Panc1 (cell line): ENCODE data around the gene LINGO3. TPM values are rescaled to one million over a fixed set of nuclear protein-coding genes. Genes with fewer than 3 reads are reported as not detected.
A peak's percentile ranks its signal among the peaks of the same experiment; 100 is the strongest.

Experiments
- ATAC-seq: fragments of 200-7000 bp; cut with Tn5 transposase; 2 replicates; pipeline ENCODE4 v1.9.1; 2020; ENCODE audit warnings: mild to moderate bottlenecking, moderate library complexity
- Bru-seq: library from RNA; stranded (reverse); fragments of 400-500 nt; gene quantifications from one replicate; lab custom pipeline; 2021; lab: Mats Ljungman, UMichigan
- BruChase-seq, 2 experiments: library from RNA; stranded (reverse); fragments of 400-500 nt; gene quantifications; one replicate each; lab custom pipeline; 2021; lab: Mats Ljungman, UMichigan
- BruUV-seq: library from RNA; stranded (reverse); fragments of 400-500 nt; replicated peaks from 2 replicates; lab custom pipeline; 2021; lab: Mats Ljungman, UMichigan
- CTCF ChIA-PET: fragments of 300-600 bp; sonication (Branson Sonifier 250); formaldehyde crosslinking; loops from one replicate; lab custom pipeline; 2022; ENCODE audit warnings: antibody characterized with exemption; lab: Charles Lee
- POLR2A ChIA-PET: fragments of 300-600 bp; sonication (Branson Sonifier 250); formaldehyde crosslinking; loops from one replicate; lab custom pipeline; 2022; ENCODE audit warnings: antibody characterized with exemption; lab: Charles Lee
- DNase-seq: peaks from one replicate; pipeline ENCODE4 v3.0.0-alpha.2; 2010; ENCODE audit warnings: low read depth, low spot score
- H3K27ac ChIP-seq: 2 replicates; pipeline ENCODE4 v1.5.1; 2011; ENCODE audit warnings: mild to moderate bottlenecking, low read length, inconsistent platforms
- H3K27me3 ChIP-seq: fragments of 200-500 bp; sonication (Bioruptor generic); 2 replicates; pipeline ENCODE4 v1.6.0; 2014; ENCODE audit warnings: low read length, inconsistent platforms; ENCODE audit not compliant: control insufficient read depth, insufficient read depth
- H3K36me3 ChIP-seq: fragments of 200-500 bp; sonication (Bioruptor generic); 2 replicates; pipeline ENCODE4 v1.5.1; 2014; ENCODE audit warnings: inconsistent platforms, mild to moderate bottlenecking, low read length, moderate library complexity; ENCODE audit not compliant: control insufficient read depth, insufficient read depth
- H3K4me1 ChIP-seq: 2 replicates; pipeline ENCODE4 v1.5.1; 2011; ENCODE audit warnings: inconsistent platforms, mild to moderate bottlenecking, low read length, moderate library complexity; ENCODE audit not compliant: control insufficient read depth, insufficient read depth
- H3K4me3 ChIP-seq, 2 experiments: 2 replicates each; pipeline ENCODE4 v1.5.1; 2011 to 2012; ENCODE audit warnings: low read depth in 2 of 2, low read length in 2 of 2, mild to moderate bottlenecking in 2 of 2, inconsistent platforms in 1 of 2, moderate library complexity in 1 of 2
- H3K9me3 ChIP-seq: fragments of 200-500 bp; sonication (Bioruptor generic); 2 replicates; pipeline ENCODE4 v1.5.1; 2014; ENCODE audit warnings: low read depth, mild to moderate bottlenecking, inconsistent platforms, low read length, moderate library complexity; ENCODE audit not compliant: control insufficient read depth, insufficient read depth
- POLR2AphosphoS5 ChIP-seq: IDR thresholded peaks from 2 replicates; pipeline ENCODE4 v1.6.1; 2012; ENCODE audit warnings: mild to moderate bottlenecking, low read depth, low read length, moderate library complexity
- SIN3A ChIP-seq: IDR thresholded peaks from 2 replicates; pipeline ENCODE4 v1.6.1; 2012; ENCODE audit warnings: low read depth, mild to moderate bottlenecking, low read length, moderate library complexity, borderline replicate concordance; ENCODE audit not compliant: insufficient read depth
- TCF7L2 ChIP-seq: IDR thresholded peaks from 2 replicates; pipeline ENCODE4 v1.6.1; 2011; ENCODE audit warnings: mild to moderate bottlenecking, low read depth, low read length, inconsistent platforms
- in situ Hi-C: cut with HindIII; loops from 2 replicates; pipeline ENCODE4 v1.10.0; 2016; ENCODE audit warnings: low sequenced_read_pairs, low pct_unique_long_range_greater_than_20kb
- intact Hi-C: fragments of 100-400 bp; cut with micrococcal nuclease; formaldehyde crosslinking; loops from one replicate; pipeline ENCODE4 v1.10.0; 2022; ENCODE audit not compliant: unreplicated experiment
- long read RNA-seq: library from polyadenylated mRNA; unstranded; transcript quantifications from one replicate; pipeline ENCODE4 v2.0.0, GENCODE V29; 2021; ENCODE audit not compliant: unreplicated experiment
- polyA plus RNA-seq: library from polyadenylated mRNA; unstranded; fragments of >200 nt; gene quantifications from one replicate; pipeline ENCODE4 v1.2.1, GENCODE V29; 2012; ENCODE audit warnings: missing spikeins; ENCODE audit not compliant: insufficient read length
- total RNA-seq: library from RNA; stranded (reverse); gene quantifications from one replicate; pipeline ENCODE4 v1.2.1, GENCODE V29; 2021; ENCODE audit not compliant: unreplicated experiment
- TF ChIP-seq, protein P1 (sequence below), 2 experiments: IDR thresholded peaks; 2 replicates each; pipeline ENCODE4 v1.6.1; 2011 to 2012; ENCODE audit warnings: low read depth in 2 of 2, control low read depth in 1 of 2, low read length in 1 of 2, mild to moderate bottlenecking in 1 of 2, moderate library complexity in 1 of 2; ENCODE audit not compliant: insufficient read depth in 1 of 2
- TF ChIP-seq, protein P2 (sequence below): fragments of 450-650 bp; IDR thresholded peaks from 2 replicates; pipeline ENCODE4 v1.5.1; 2017; ENCODE audit warnings: mild to moderate bottlenecking

LINGO3 gene, protein sequence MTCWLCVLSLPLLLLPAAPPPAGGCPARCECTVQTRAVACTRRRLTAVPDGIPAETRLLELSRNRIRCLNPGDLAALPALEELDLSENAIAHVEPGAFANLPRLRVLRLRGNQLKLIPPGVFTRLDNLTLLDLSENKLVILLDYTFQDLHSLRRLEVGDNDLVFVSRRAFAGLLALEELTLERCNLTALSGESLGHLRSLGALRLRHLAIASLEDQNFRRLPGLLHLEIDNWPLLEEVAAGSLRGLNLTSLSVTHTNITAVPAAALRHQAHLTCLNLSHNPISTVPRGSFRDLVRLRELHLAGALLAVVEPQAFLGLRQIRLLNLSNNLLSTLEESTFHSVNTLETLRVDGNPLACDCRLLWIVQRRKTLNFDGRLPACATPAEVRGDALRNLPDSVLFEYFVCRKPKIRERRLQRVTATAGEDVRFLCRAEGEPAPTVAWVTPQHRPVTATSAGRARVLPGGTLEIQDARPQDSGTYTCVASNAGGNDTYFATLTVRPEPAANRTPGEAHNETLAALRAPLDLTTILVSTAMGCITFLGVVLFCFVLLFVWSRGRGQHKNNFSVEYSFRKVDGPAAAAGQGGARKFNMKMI
- total RNA-seq (0.13 TPM), Bru-seq, nascent RNA (not detected), BruChase-seq, experiment 1, labeled RNA remaining after a 2-hour chase (not detected), BruChase-seq, experiment 2, labeled RNA remaining after a 6-hour chase (percentile 18 among the genes with signal in this experiment)
- 1.2 TPM for polyA plus RNA-seq
- long read RNA-seq, partial matches to known transcripts: 0 of 1 reads
- long read RNA-seq, other reads (novel, unspliced or antisense): 1 of 1 reads

DNA sequence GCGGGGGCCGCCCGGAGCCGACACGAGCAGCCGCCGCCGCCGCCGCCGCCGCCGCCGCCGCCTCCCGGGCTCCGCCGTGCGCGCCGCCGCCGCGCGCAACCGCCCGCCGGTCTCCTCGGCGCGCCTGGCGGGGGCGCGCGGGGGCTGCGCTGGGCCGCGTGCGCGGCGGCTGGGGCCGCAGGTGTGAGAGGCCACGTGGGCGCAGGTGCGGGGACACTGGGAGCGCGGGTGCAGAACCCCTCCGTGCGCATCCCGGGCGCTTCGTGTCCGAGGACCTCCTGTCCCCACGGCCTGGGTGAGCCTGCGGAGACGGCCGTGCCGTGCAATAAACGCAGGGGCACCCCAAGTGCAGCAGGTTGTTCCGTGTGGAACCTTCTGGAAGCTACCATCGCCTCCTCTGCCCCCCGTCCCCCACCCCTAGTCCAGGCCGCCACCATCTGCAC is at the start of gene LINGO3:
Gene LINGO3, minus strand, starts transcription at position 41 of the 443 bp plus-strand sequence. CDS start 16,378 bp downstream, outside the sequence.
- in situ Hi-C loops (no loop called here), intact Hi-C loops (no loop called here)
- no peaks in the 10 kb centered on the region for H3K36me3 ChIP-seq
- no peak within 1 kb of the TSS for H3K27ac ChIP-seq
- no peaks in the 10 kb centered on the region for H3K9me3 ChIP-seq
- ChIA-PET POLR2A (interaction anchor here (0.5 kb wide), 1 partner anchor 272 kb away, joined by 5 read pairs; no protein-coding TSS in a partner anchor), CTCF (no interaction called here)
- BruUV-seq: no TSS peak
- ATAC-seq: no peak
- no peak within 1 kb of the TSS for H3K4me3 ChIP-seq
- no peak for DNase-seq
- peaks cover 2% of the 10 kb centered on the region for H3K4me1 ChIP-seq
- H3K27me3 ChIP-seq: no peaks in the 10 kb centered on the region
- TF ChIP-seq, protein P1, sequence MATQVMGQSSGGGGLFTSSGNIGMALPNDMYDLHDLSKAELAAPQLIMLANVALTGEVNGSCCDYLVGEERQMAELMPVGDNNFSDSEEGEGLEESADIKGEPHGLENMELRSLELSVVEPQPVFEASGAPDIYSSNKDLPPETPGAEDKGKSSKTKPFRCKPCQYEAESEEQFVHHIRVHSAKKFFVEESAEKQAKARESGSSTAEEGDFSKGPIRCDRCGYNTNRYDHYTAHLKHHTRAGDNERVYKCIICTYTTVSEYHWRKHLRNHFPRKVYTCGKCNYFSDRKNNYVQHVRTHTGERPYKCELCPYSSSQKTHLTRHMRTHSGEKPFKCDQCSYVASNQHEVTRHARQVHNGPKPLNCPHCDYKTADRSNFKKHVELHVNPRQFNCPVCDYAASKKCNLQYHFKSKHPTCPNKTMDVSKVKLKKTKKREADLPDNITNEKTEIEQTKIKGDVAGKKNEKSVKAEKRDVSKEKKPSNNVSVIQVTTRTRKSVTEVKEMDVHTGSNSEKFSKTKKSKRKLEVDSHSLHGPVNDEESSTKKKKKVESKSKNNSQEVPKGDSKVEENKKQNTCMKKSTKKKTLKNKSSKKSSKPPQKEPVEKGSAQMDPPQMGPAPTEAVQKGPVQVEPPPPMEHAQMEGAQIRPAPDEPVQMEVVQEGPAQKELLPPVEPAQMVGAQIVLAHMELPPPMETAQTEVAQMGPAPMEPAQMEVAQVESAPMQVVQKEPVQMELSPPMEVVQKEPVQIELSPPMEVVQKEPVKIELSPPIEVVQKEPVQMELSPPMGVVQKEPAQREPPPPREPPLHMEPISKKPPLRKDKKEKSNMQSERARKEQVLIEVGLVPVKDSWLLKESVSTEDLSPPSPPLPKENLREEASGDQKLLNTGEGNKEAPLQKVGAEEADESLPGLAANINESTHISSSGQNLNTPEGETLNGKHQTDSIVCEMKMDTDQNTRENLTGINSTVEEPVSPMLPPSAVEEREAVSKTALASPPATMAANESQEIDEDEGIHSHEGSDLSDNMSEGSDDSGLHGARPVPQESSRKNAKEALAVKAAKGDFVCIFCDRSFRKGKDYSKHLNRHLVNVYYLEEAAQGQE (IDR thresholded peaks at IDR 0.05; ENCODE audit: insufficient read depth in 1 of 2, low read depth in 2 of 2, low read length in 1 of 2): no peak
- no peak for TF ChIP-seq POLR2AphosphoS5
- TF ChIP-seq TCF7L2: no peak
- no peak for TF ChIP-seq SIN3A
- TF ChIP-seq, protein P2, sequence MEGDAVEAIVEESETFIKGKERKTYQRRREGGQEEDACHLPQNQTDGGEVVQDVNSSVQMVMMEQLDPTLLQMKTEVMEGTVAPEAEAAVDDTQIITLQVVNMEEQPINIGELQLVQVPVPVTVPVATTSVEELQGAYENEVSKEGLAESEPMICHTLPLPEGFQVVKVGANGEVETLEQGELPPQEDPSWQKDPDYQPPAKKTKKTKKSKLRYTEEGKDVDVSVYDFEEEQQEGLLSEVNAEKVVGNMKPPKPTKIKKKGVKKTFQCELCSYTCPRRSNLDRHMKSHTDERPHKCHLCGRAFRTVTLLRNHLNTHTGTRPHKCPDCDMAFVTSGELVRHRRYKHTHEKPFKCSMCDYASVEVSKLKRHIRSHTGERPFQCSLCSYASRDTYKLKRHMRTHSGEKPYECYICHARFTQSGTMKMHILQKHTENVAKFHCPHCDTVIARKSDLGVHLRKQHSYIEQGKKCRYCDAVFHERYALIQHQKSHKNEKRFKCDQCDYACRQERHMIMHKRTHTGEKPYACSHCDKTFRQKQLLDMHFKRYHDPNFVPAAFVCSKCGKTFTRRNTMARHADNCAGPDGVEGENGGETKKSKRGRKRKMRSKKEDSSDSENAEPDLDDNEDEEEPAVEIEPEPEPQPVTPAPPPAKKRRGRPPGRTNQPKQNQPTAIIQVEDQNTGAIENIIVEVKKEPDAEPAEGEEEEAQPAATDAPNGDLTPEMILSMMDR: no peak

DNA sequence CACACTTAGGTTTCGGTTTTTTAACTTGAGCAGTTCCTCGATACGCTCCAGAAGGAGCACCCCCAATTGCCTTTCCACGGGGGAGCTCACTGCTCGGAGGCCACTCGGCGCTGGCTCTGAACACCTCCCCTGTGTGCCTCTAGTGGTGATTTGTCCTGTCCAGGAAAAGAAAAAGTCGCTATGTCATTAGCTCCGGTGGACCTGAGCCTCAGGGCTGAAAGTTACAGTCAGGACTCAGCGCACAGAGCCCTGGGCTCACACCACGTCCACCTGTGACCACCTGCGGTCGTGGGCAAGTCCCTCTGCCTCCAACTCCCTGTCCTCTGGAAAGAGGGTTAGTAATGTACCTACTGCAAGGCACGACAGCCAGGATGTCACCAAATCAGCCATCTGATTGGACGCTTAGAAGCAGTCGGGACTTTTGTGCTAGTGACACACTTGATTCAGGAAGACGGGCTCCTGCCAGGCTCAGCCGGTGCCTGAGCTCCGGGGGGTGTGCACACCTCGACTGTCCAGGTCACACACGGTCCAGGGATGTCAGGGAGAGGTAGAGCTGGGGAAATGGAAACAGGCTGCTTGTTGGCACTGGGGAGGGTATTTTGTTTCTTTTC is 48.2 kb upstream of the LINGO3 start:
- ATAC-seq (0 out of 2 replicates have a peak, but pooled peaks have one; percentile 17), DNase-seq (no peak)
- no peak for TF ChIP-seq POLR2AphosphoS5
- in situ Hi-C loops: no loop called here
- no peaks in the 10 kb centered on the region; the same call in 1 of the 2 replicates for H3K4me1 ChIP-seq
- intact Hi-C loops: no loop called here
- ChIA-PET CTCF (no interaction called here), POLR2A (no interaction called here)
- H3K27ac ChIP-seq: no peak overlapping the region
- no peaks in the 10 kb centered on the region for H3K36me3 ChIP-seq
- BruUV-seq: no TSS peak
- H3K9me3 ChIP-seq: no peaks in the 10 kb centered on the region
- no peak overlapping the region for H3K4me3 ChIP-seq
- H3K27me3 ChIP-seq: no peaks in the 10 kb centered on the region; the same call in 1 of the 2 replicates
